HG03575 (cell line): ENCODE data around the gene EIF3I.
"Not testable (repeated sequence)": the region's sequence is repeated elsewhere in the genome, so short reads cannot be mapped to it uniquely, and the experiment has no call there.

ENCODE experiments used
- ATAC-seq: cut with Tn5 transposase; IDR thresholded peaks from one replicate; pipeline ENCODE4 v1.9.1; 2021; ENCODE audit not compliant: unreplicated experiment, insufficient number of reproducible peaks, low FRiP score; ENCODE audit errors: extremely low read depth

The EIF3I gene

GRCh38 chr1:32255072-32256071 is 33.2 kb downstream of the EIF3I start:
- no peak for ATAC-seq

GRCh38 chr1:32256473-32257226 is 34.4 kb downstream of the EIF3I start:
- no peak for ATAC-seq

- ATAC-seq: no peak
These were observed 35.0 kb downstream of the EIF3I start for GRCh38 chr1:32257227-32257508.

GRCh38 chr1:32263236-32263593 is 41.0 kb downstream of the EIF3I start:
- ATAC-seq: not testable (repeated sequence)

GRCh38 chr1:32263744-32264143 is 41.5 kb downstream of the EIF3I start:
- ATAC-seq: no peak

- no peak for ATAC-seq
These were observed 43.6 kb downstream of the EIF3I start for GRCh38 chr1:32265846-32266245.

- ATAC-seq: no peak
These were observed 44.8 kb downstream of the EIF3I start for GRCh38 chr1:32266921-32267591.

GRCh38 chr1:32269744-32270143 is 47.5 kb downstream of the EIF3I start:
- ATAC-seq: no peak

GRCh38 chr1:32272557-32273390 is 50.6 kb downstream of the EIF3I start:
- no peak for ATAC-seq

- ATAC-seq: no peak
These were observed 51.4 kb downstream of the EIF3I start for GRCh38 chr1:32273391-32274208.

- ATAC-seq: no peak
These were observed 52.6 kb downstream of the EIF3I start for GRCh38 chr1:32274646-32275340.

- no peak for ATAC-seq
These were observed 53.2 kb downstream of the EIF3I start for GRCh38 chr1:32275424-32275823.

GRCh38 chr1:32276032-32276782 is 54.0 kb downstream of the EIF3I start:
- no peak for ATAC-seq
